Measurements from ENCODE around the gene AOPEP. TPM values are rescaled to one million over a fixed set of nuclear protein-coding genes. Genes with fewer than 3 reads are reported as not detected.
A peak's percentile ranks its signal among the peaks of the same experiment; 100 is the strongest.
"Not testable (repeated sequence)": the region's sequence is repeated elsewhere in the genome, so short reads cannot be mapped to it uniquely, and the experiment has no call there.

The AOPEP gene
- total and polyA plus RNA-seq, 8 donors = 73.9 to 407 (median 101) TPM

GRCh38 chr9:94826644-94827410, 100.3 kb downstream of the AOPEP start:
- intact Hi-C loops (cut with DNase I; ENCODE audit: low total_unique reads) = no loop called here
- Histone ChIP-seq H3K9me3 (no peaks in the 10 kb centered on the region), H3K36me3 (peaks cover 0 to 5% (median 2%) of the 10 kb centered on the region in 4 donors), H3K27ac (peak overlapping the region in 3 of 5 donors; percentile 52 to 69 (median 68)), H3K4me1 (peaks cover 7 to 52% (median 23%) of the 10 kb centered on the region in 4 donors), H3K4me3 (no peak overlapping the region), H3K27me3 (no peaks in the 10 kb centered on the region)
- TF ChIP-seq CTCF (IDR thresholded peaks at IDR 0.05) (no peak), POLR2AphosphoS5 (IDR thresholded peaks at IDR 0.05) (no peak), POLR2A (IDR thresholded peaks at IDR 0.05) (no peak), EP300 (IDR thresholded peaks at IDR 0.05) (no peak)
- DNase-seq = no peak
- 84 to 95% (median 89%) methylated on average over 3 of the region's 3 CpGs for WGBS, 5 donors

DNA sequence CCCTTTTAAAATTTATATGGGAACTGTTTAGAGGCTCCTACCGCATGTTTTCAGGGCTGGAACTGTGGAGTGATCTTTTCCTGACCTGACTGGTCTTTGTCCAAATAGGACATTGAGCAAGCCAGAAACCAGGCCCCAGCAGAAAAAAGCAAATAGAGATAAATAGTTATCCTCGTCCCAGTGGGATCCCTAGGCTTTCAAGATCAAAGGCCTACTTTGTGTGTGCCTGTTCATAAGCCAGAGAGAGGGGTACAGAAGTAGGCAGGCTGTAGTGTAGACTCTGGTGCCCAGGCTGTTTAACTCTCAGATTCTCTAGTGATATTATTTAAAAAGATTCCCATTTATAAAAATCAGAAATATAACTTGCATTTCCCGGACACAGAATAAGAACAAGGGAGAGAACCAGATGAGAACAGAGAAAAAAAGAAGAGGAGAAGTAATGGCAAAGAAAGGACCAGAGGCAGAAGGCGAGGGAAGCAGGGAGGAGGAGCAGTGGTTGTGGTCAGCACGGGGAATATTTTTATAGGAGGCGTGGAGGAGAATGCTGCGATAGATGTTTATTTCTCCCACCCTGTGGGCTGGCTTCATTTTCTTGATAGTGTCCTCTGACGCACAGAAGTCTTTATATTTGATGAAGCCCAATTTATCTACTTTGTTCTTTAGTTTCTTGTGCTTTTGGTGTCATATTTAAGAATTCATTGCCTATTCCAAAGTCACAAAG, 101.2 kb downstream of the AOPEP start:
- Histone ChIP-seq H3K9me3 (no peaks in the 10 kb centered on the region), H3K27ac (peak overlapping the region in 4 of 5 donors; percentile 41 to 69 (median 60)), H3K4me3 (no peak overlapping the region), H3K4me1 (peaks cover 7 to 43% (median 20%) of the 10 kb centered on the region in 4 donors), H3K27me3 (no peaks in the 10 kb centered on the region), H3K36me3 (peaks cover 0 to 5% (median 2%) of the 10 kb centered on the region in 4 donors)
- peak in 1 of 2 donors; percentile 68 for DNase-seq
- 50 to 64% (median 58%) methylated on average over 8 of the region's 8 CpGs for WGBS, 5 donors
- no peak for TF ChIP-seq EP300 (IDR thresholded peaks at IDR 0.05)
- TF ChIP-seq CTCF (IDR thresholded peaks at IDR 0.05) = no peak
- TF ChIP-seq POLR2A (IDR thresholded peaks at IDR 0.05) = no peak
- no peak for TF ChIP-seq POLR2AphosphoS5 (IDR thresholded peaks at IDR 0.05)
- intact Hi-C loops (cut with DNase I; ENCODE audit: low total_unique reads) = no loop called here

GRCh38 chr9:94829380-94830070, 103.0 kb downstream of the AOPEP start:
- WGBS, 5 donors = 76 to 79% (median 78%) methylated on average over 4 of the region's 4 CpGs
- peaks cover 0 to 5% (median 2%) of the 10 kb centered on the region in 4 donors for H3K36me3 ChIP-seq
- TF ChIP-seq POLR2AphosphoS5 (IDR thresholded peaks at IDR 0.05) = no peak
- TF ChIP-seq EP300 (IDR thresholded peaks at IDR 0.05) = no peak
- TF ChIP-seq POLR2A (IDR thresholded peaks at IDR 0.05) = no peak
- TF ChIP-seq CTCF (IDR thresholded peaks at IDR 0.05) = no peak
- no peaks in the 10 kb centered on the region for H3K9me3 ChIP-seq
- no peak for DNase-seq
- peaks cover 7 to 36% (median 17%) of the 10 kb centered on the region in 4 donors for H3K4me1 ChIP-seq
- no peak overlapping the region for H3K4me3 ChIP-seq
- H3K27me3 ChIP-seq = no peaks in the 10 kb centered on the region
- intact Hi-C loops (cut with DNase I; ENCODE audit: low total_unique reads) = no loop called here
- H3K27ac ChIP-seq = no peak overlapping the region

GRCh38 chr9:94830071-94830604, 103.6 kb downstream of the AOPEP start:
- H3K27me3 ChIP-seq; H3K27ac ChIP-seq; H3K9me3 ChIP-seq; H3K4me3 ChIP-seq; H3K36me3 ChIP-seq; DNase-seq; intact Hi-C loops (cut with DNase I; ENCODE audit: low total_unique reads): not testable (repeated sequence)
- 62 to 77% (median 66%) methylated on average over 3 of the region's 3 CpGs for WGBS, 5 donors
- H3K4me1 ChIP-seq = peaks cover 7 to 30% (median 14%) of the 10 kb centered on the region in 4 donors
